GM18519 (cell line): ENCODE data around the gene HCRTR1.

ENCODE experiments used
- ATAC-seq: cut with Tn5 transposase; IDR thresholded peaks from one replicate; pipeline ENCODE4 v1.9.1; 2021; ENCODE audit warnings: mild to moderate bottlenecking, moderate library complexity; ENCODE audit not compliant: unreplicated experiment, low FRiP score

The HCRTR1 gene

GRCh38 chr1:31595836-31596736 is 21.4 kb upstream of the HCRTR1 start:
- no peak for ATAC-seq

- no peak for ATAC-seq
These were observed 20.8 kb upstream of the HCRTR1 start for GRCh38 chr1:31596737-31597097.

- no peak for ATAC-seq
These were observed 18.5 kb upstream of the HCRTR1 start for GRCh38 chr1:31598980-31599379.

- ATAC-seq, result no peak
These were observed 16.8 kb upstream of the HCRTR1 start for GRCh38 chr1:31600641-31601040.

GRCh38 chr1:31602081-31602480 is 15.4 kb upstream of the HCRTR1 start:
- no peak for ATAC-seq

GRCh38 chr1:31605908-31606427 is 11.5 kb upstream of the HCRTR1 start:
- ATAC-seq, result peak; percentile 65

- no peak for ATAC-seq
These were observed 10.1 kb upstream of the HCRTR1 start for GRCh38 chr1:31607360-31607759.

GRCh38 chr1:31609514-31610118 is 7.9 kb upstream of the HCRTR1 start:
- ATAC-seq, result no peak

GRCh38 chr1:31614414-31615005 is 3.0 kb upstream of the HCRTR1 start:
- ATAC-seq, result no peak

GRCh38 chr1:31615414-31615813 is 2.1 kb upstream of the HCRTR1 start:
- no peak for ATAC-seq

- ATAC-seq, result no peak
These were observed 1.6 kb upstream of the HCRTR1 start for GRCh38 chr1:31615939-31616338.

GRCh38 chr1:31617916-31618746 is 642 bp downstream of the HCRTR1 start:
- ATAC-seq, result no peak

GRCh38 chr1:31618916-31619846 is 1.7 kb downstream of the HCRTR1 start:
- ATAC-seq, result no peak

GRCh38 chr1:31620631-31621497 is 3.4 kb downstream of the HCRTR1 start:
- no peak for ATAC-seq

- no peak for ATAC-seq
These were observed 4.0 kb downstream of the HCRTR1 start for GRCh38 chr1:31621498-31621820.

GRCh38 chr1:31621847-31622730 is 4.6 kb downstream of the HCRTR1 start:
- ATAC-seq, result no peak

GRCh38 chr1:31623365-31623764 is 5.9 kb downstream of the HCRTR1 start:
- no peak for ATAC-seq

GRCh38 chr1:31624309-31624708 is 6.8 kb downstream of the HCRTR1 start:
- ATAC-seq, result no peak
